ENCODE results near the gene GSK3B. TPM values are rescaled to one million over a fixed set of nuclear protein-coding genes. Genes with fewer than 3 reads are reported as not detected.

GSK3B gene
- total and polyA plus RNA-seq, 10 of the 15 experiments (the other 5 are each of a cell fraction or from before 2014, with no cell fraction given), result 8.5 to 49.8 (median 25.5) TPM

- TF ChIP-seq HDAC2 (IDR thresholded peaks at IDR 0.05) (no peak), ZBTB11 (CRISPR knock-in tag; IDR thresholded peaks at IDR 0.05) (no peak), TCF3 (IDR thresholded peaks at IDR 0.05; ENCODE audit: borderline replicate concordance, insufficient read depth, low read depth, low read length) (no peak), EED (IDR thresholded peaks at IDR 0.05; ENCODE audit: low read depth) (no peak)
Measured at GRCh38 chr3:120142236-120142635, 48.0 kb upstream of the GSK3B start (continued).

- no peak for DNase-seq (ENCODE audit: low read depth, low spot score)
- Histone ChIP-seq H3K4me2 (ENCODE audit: control insufficient read depth, insufficient read depth) (no peak overlapping the region), H3K4me3 (no peak overlapping the region), H3K79me2 (ENCODE audit: control insufficient read depth, insufficient read depth, low read length) (no peaks in the 10 kb centered on the region), H4K20me1 (ENCODE audit: control insufficient read depth, insufficient read depth) (no peaks in the 10 kb centered on the region), H2AFZ (ENCODE audit: control insufficient read depth, low read depth, low read length) (no peak overlapping the region), H3K9ac (ENCODE audit: control insufficient read depth, insufficient read depth, low read length) (no peak overlapping the region), H3K4me1 (ENCODE audit: control insufficient read depth, insufficient read depth, low read length) (no peaks in the 10 kb centered on the region), H3K27me3 (replicated peaks in 1 of 2; ENCODE audit: control insufficient read depth in 2 of 2, insufficient read depth in 2 of 2, low read length in 1 of 2) (no peaks in the 10 kb centered on the region), H3K36me3 (ENCODE audit: control insufficient read depth in 2 of 2, insufficient read depth in 2 of 2, low read length in 1 of 2) (no peaks in the 10 kb centered on the region), H3K27ac (ENCODE audit: control insufficient read depth, insufficient read depth) (no peak overlapping the region), H3K9me3 (replicated peaks; ENCODE audit: control insufficient read depth, insufficient read depth, low read length) (no peaks in the 10 kb centered on the region; the same call in 2 of the 3 replicates)
- FAIRE-seq, result no peak
- 96% methylated on average over 46 of the region's 52 CpGs for WGBS (ENCODE audit: insufficient coverage, insufficient replicate concordance, low lambda C conversion rate, missing lambda C conversion rate)
- ChIA-PET CTCF (interaction anchor here (1.6 kb wide), 1 partner anchor 9 kb away, joined by 3 read pairs; no protein-coding TSS in a partner anchor), POLR2A (no interaction called here), SMC1A (ENCODE audit: uncharacterized antibody, unreplicated experiment) (interaction anchor here (0.6 to 1.2 kb wide), 3 partner anchors 15 to 323 kb away, joined by 3 to 4 read pairs (median 3); no protein-coding TSS in a partner anchor), RAD21 (ENCODE audit: unreplicated experiment) (interaction anchor here (1.4 kb wide), 1 partner anchor 249 kb away, joined by 3 read pairs; no protein-coding TSS in a partner anchor)
- in situ Hi-C loops (cut with MboI) (no loop called here), intact Hi-C loops (cut with micrococcal nuclease; ENCODE audit: unreplicated experiment) (no loop called here)
- no peak for ATAC-seq
- BruUV-seq (replicated peaks), result no TSS peak
- TF ChIP-seq ELK1 (IDR thresholded peaks at IDR 0.05; ENCODE audit: low read depth, low read length), result no peak
- no peak for TF ChIP-seq CEBPB (IDR thresholded peaks at IDR 0.05; ENCODE audit: borderline replicate concordance in 1 of 2, low read depth in 2 of 2, low read length in 2 of 2)
- TF ChIP-seq MYC (IDR thresholded peaks at IDR 0.05; ENCODE audit: insufficient read depth, insufficient read length, insufficient replicate concordance, low read length, severe bottlenecking), result no peak
- no peak for TF ChIP-seq SRF (IDR thresholded peaks at IDR 0.05; ENCODE audit: low read depth in 2 of 2, low read length in 2 of 2)
- TF ChIP-seq E4F1 (IDR thresholded peaks at IDR 0.05; ENCODE audit: borderline replicate concordance, partially characterized antibody), result no peak
- TF ChIP-seq ZNF24 (IDR thresholded peaks at IDR 0.05), result no peak
- no peak for TF ChIP-seq PBX3 (IDR thresholded peaks at IDR 0.05; ENCODE audit: insufficient replicate concordance, low read depth, low read length)
- TF ChIP-seq EED (IDR thresholded peaks at IDR 0.05; ENCODE audit: low read depth), result no peak
Measured at GRCh38 chr3:120140098-120140742, 46.0 kb upstream of the GSK3B start.
